ENCODE measurements around the gene RERE.

The RERE gene

GRCh38 chr1:8373125-8373524 is 444.3 kb downstream of the RERE start:
- Histone ChIP-seq H4K8ac (ENCODE audit: low read depth, low read length) (no peak overlapping the region), H3K79me1 (ENCODE audit: low read depth, low read length) (peaks cover 5% of the 10 kb centered on the region), H2AFZ (ENCODE audit: low read length) (no peak overlapping the region), H3K4me2 (ENCODE audit: insufficient read depth, low read length, poor library complexity, severe bottlenecking) (no peak overlapping the region), H3K4ac (ENCODE audit: low read length) (no peak overlapping the region), H3K23ac (ENCODE audit: low read depth, low read length, poor library complexity) (no peak overlapping the region), H4K91ac (ENCODE audit: low read depth, low read length, poor library complexity) (no peak overlapping the region), H3K27me3 (ENCODE audit: control insufficient read depth in 3 of 3, insufficient read depth in 3 of 3, low read depth in 1 of 3, low read length in 3 of 3) (no peaks in the 10 kb centered on the region), H3K36me3 (replicated peaks in 1 of 2; ENCODE audit: control insufficient read depth in 2 of 2, insufficient read depth in 2 of 2, low read length in 2 of 2) (peaks cover 0 to 33% of the 10 kb centered on the region in 2 donors), H2BK15ac (ENCODE audit: low read length) (no peak overlapping the region), H3K4me1 (ENCODE audit: control insufficient read depth in 2 of 2, insufficient read depth in 1 of 2, low read depth in 1 of 2, low read length in 2 of 2) (peaks cover 39 to 44% of the 10 kb centered on the region in 2 donors), H3K9me3 (replicated peaks in 1 of 2; ENCODE audit: control insufficient read depth in 2 of 2, insufficient read depth in 1 of 2, low read depth in 1 of 2, low read length in 2 of 2) (no peaks in the 10 kb centered on the region), H3K14ac (ENCODE audit: low read length) (no peak overlapping the region), H2BK5ac (ENCODE audit: low read length) (no peak overlapping the region), H2BK120ac (ENCODE audit: low read depth, low read length) (no peak overlapping the region), H3K9ac (ENCODE audit: low read depth, low read length, poor library complexity) (no peak overlapping the region), H3K4me3 (ENCODE audit: low read length in 2 of 2) (no peak overlapping the region), H2BK12ac (ENCODE audit: low read length) (no peak overlapping the region), H3K18ac (ENCODE audit: low read length) (no peak overlapping the region), H3K27ac (replicated peaks; ENCODE audit: low read length) (peak overlapping the region; percentile 57), H2AK5ac (ENCODE audit: low read depth, low read length) (no peak overlapping the region)
- no CpG with 5 or more reads among the region's 3 CpGs for WGBS, 2 donors (ENCODE audit: extremely low coverage in 2 of 2, insufficient read length in 2 of 2, insufficient replicate concordance in 1 of 2)
- DNase-seq (ENCODE audit: low spot score) = no peak

DNA sequence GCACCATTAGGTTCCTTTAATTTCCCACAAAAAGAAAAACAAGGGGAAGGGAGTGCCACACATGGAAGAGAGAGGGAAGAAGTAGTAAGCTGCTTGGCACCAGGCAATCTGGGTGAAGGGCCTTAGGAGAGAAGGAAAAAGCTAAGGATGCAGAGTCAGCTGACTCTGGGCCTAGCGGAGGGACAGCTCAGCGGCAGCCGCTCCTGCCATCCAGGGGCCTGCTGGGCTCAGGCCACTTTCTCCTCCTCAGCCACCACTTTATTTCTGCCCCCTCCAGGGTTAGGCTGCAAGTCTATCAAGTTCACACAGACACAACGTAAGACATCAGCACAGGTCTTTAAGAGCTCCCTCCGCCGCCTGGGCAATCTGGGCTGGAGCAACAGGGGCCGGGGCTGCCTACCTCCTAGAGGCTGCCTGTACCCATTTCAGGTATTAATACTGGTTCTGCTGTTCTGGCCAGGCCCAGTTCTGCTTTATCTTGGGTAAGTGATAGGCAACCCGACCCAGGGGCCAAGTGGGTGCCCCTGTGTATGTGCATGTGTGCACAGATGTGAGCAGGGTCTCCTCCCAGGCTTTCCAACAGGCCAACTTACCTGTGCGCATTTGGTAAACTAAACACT is 446.0 kb downstream of the RERE start:
- H3K4me2 ChIP-seq (ENCODE audit: insufficient read depth, low read length, poor library complexity, severe bottlenecking) = no peak overlapping the region
- H3K9me3 ChIP-seq (replicated peaks in 1 of 2; ENCODE audit: control insufficient read depth in 2 of 2, insufficient read depth in 1 of 2, low read depth in 1 of 2, low read length in 2 of 2) = peaks cover under 1 to 2% of the 10 kb centered on the region in 2 donors
- no peak overlapping the region for H2AFZ ChIP-seq (ENCODE audit: low read length)
- H3K18ac ChIP-seq (ENCODE audit: low read length) = no peak overlapping the region
- H3K79me1 ChIP-seq (ENCODE audit: low read depth, low read length) = peaks cover 5% of the 10 kb centered on the region
- no peak overlapping the region for H4K91ac ChIP-seq (ENCODE audit: low read depth, low read length, poor library complexity)
- H3K4me1 ChIP-seq (ENCODE audit: control insufficient read depth in 2 of 2, insufficient read depth in 1 of 2, low read depth in 1 of 2, low read length in 2 of 2) = peaks cover 47 to 55% of the 10 kb centered on the region in 2 donors
- peaks cover 2 to 36% of the 10 kb centered on the region in 2 donors for H3K36me3 ChIP-seq (replicated peaks in 1 of 2; ENCODE audit: control insufficient read depth in 2 of 2, insufficient read depth in 2 of 2, low read length in 2 of 2)
- H2BK5ac ChIP-seq (ENCODE audit: low read length) = no peak overlapping the region
- no peak for DNase-seq (ENCODE audit: low spot score)
- H2BK15ac ChIP-seq (ENCODE audit: low read length) = no peak overlapping the region
- H4K8ac ChIP-seq (ENCODE audit: low read depth, low read length) = no peak overlapping the region
- no peak overlapping the region for H2BK120ac ChIP-seq (ENCODE audit: low read depth, low read length)
- no CpG with 5 or more reads among the region's 9 CpGs for WGBS, 2 donors (ENCODE audit: extremely low coverage in 2 of 2, insufficient read length in 2 of 2, insufficient replicate concordance in 1 of 2)
- no peak overlapping the region for H3K9ac ChIP-seq (ENCODE audit: low read depth, low read length, poor library complexity)
- H3K23ac ChIP-seq (ENCODE audit: low read depth, low read length, poor library complexity) = no peak overlapping the region
- no peak overlapping the region for H3K4me3 ChIP-seq (ENCODE audit: low read length in 2 of 2)
- no peaks in the 10 kb centered on the region for H3K27me3 ChIP-seq (ENCODE audit: control insufficient read depth in 3 of 3, insufficient read depth in 3 of 3, low read depth in 1 of 3, low read length in 3 of 3)
- no peak overlapping the region for H3K27ac ChIP-seq (replicated peaks; ENCODE audit: low read length)
- no peak overlapping the region for H3K14ac ChIP-seq (ENCODE audit: low read length)
- no peak overlapping the region for H3K4ac ChIP-seq (ENCODE audit: low read length)
- H2BK12ac ChIP-seq (ENCODE audit: low read length) = no peak overlapping the region
- no peak overlapping the region for H2AK5ac ChIP-seq (ENCODE audit: low read depth, low read length)

DNA sequence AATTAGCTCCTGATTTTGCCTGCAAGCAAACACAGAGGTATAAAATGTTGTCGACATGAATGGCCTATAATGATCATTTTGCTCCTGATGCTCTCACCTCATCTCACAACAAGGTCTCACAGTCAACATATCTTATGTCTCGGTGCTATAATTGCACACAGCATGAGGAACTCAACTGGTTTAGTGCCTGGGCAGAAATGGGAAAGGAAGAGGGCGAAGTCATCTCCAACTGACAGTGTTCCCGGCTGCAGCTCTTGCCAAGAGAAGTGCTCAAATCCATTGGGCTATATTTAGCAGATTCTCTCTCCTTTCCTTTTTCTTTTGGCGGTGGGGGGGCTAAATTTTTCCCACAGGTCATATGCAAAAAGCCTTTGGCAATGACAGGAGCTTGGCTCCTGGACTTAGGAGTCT is 446.5 kb downstream of the RERE start:
- no peak overlapping the region for H3K9ac ChIP-seq (ENCODE audit: low read depth, low read length, poor library complexity)
- no peak overlapping the region for H2BK5ac ChIP-seq (ENCODE audit: low read length)
- no peak overlapping the region for H3K14ac ChIP-seq (ENCODE audit: low read length)
- H3K23ac ChIP-seq (ENCODE audit: low read depth, low read length, poor library complexity) = no peak overlapping the region
- peaks cover 2 to 3% of the 10 kb centered on the region in 2 donors for H3K9me3 ChIP-seq (replicated peaks in 1 of 2; ENCODE audit: control insufficient read depth in 2 of 2, insufficient read depth in 1 of 2, low read depth in 1 of 2, low read length in 2 of 2)
- H2AFZ ChIP-seq (ENCODE audit: low read length) = no peak overlapping the region
- peaks cover 7% of the 10 kb centered on the region for H3K79me1 ChIP-seq (ENCODE audit: low read depth, low read length)
- H3K27ac ChIP-seq (replicated peaks; ENCODE audit: low read length) = no peak overlapping the region
- no peak overlapping the region for H2BK120ac ChIP-seq (ENCODE audit: low read depth, low read length)
- no peaks in the 10 kb centered on the region for H3K27me3 ChIP-seq (ENCODE audit: control insufficient read depth in 3 of 3, insufficient read depth in 3 of 3, low read depth in 1 of 3, low read length in 3 of 3)
- H3K4ac ChIP-seq (ENCODE audit: low read length) = no peak overlapping the region
- H4K91ac ChIP-seq (ENCODE audit: low read depth, low read length, poor library complexity) = no peak overlapping the region
- no peak for DNase-seq (ENCODE audit: low spot score)
- no peak overlapping the region for H3K4me2 ChIP-seq (ENCODE audit: insufficient read depth, low read length, poor library complexity, severe bottlenecking)
- peaks cover 47 to 55% of the 10 kb centered on the region in 2 donors for H3K4me1 ChIP-seq (ENCODE audit: control insufficient read depth in 2 of 2, insufficient read depth in 1 of 2, low read depth in 1 of 2, low read length in 2 of 2)
- H3K36me3 ChIP-seq (replicated peaks in 1 of 2; ENCODE audit: control insufficient read depth in 2 of 2, insufficient read depth in 2 of 2, low read length in 2 of 2) = peaks cover 5 to 42% of the 10 kb centered on the region in 2 donors
- no CpG with 5 or more reads among the region's 5 CpGs for WGBS, 2 donors (ENCODE audit: extremely low coverage in 2 of 2, insufficient read length in 2 of 2, insufficient replicate concordance in 1 of 2)
- H3K18ac ChIP-seq (ENCODE audit: low read length) = no peak overlapping the region
- no peak overlapping the region for H2BK12ac ChIP-seq (ENCODE audit: low read length)
- no peak overlapping the region for H2AK5ac ChIP-seq (ENCODE audit: low read depth, low read length)
- H4K8ac ChIP-seq (ENCODE audit: low read depth, low read length) = no peak overlapping the region
- H2BK15ac ChIP-seq (ENCODE audit: low read length) = no peak overlapping the region
- no peak overlapping the region for H3K4me3 ChIP-seq (ENCODE audit: low read length in 2 of 2)

GRCh38 chr1:8370046-8370881 is 447.2 kb downstream of the RERE start:
- no peak overlapping the region for H3K9ac ChIP-seq (ENCODE audit: low read depth, low read length, poor library complexity)

More at GRCh38 chr1:8370046-8370881, 447.2 kb downstream of the RERE start:
- Histone ChIP-seq H2AFZ (ENCODE audit: low read length) (no peak overlapping the region), H3K14ac (ENCODE audit: low read length) (no peak overlapping the region), H3K27ac (replicated peaks; ENCODE audit: low read length) (no peak overlapping the region), H4K91ac (ENCODE audit: low read depth, low read length, poor library complexity) (no peak overlapping the region), H3K4me3 (ENCODE audit: low read length in 2 of 2) (no peak overlapping the region), H3K4ac (ENCODE audit: low read length) (no peak overlapping the region), H3K18ac (ENCODE audit: low read length) (no peak overlapping the region), H3K36me3 (replicated peaks in 1 of 2; ENCODE audit: control insufficient read depth in 2 of 2, insufficient read depth in 2 of 2, low read length in 2 of 2) (peaks cover 5 to 48% of the 10 kb centered on the region in 2 donors), H2BK12ac (ENCODE audit: low read length) (no peak overlapping the region), H3K79me1 (ENCODE audit: low read depth, low read length) (peaks cover 8% of the 10 kb centered on the region), H2AK5ac (ENCODE audit: low read depth, low read length) (no peak overlapping the region), H3K27me3 (ENCODE audit: control insufficient read depth in 3 of 3, insufficient read depth in 3 of 3, low read depth in 1 of 3, low read length in 3 of 3) (no peaks in the 10 kb centered on the region), H3K23ac (ENCODE audit: low read depth, low read length, poor library complexity) (no peak overlapping the region), H3K4me2 (ENCODE audit: insufficient read depth, low read length, poor library complexity, severe bottlenecking) (no peak overlapping the region), H2BK15ac (ENCODE audit: low read length) (no peak overlapping the region), H4K8ac (ENCODE audit: low read depth, low read length) (no peak overlapping the region), H2BK5ac (ENCODE audit: low read length) (no peak overlapping the region), H2BK120ac (ENCODE audit: low read depth, low read length) (no peak overlapping the region), H3K4me1 (ENCODE audit: control insufficient read depth in 2 of 2, insufficient read depth in 1 of 2, low read depth in 1 of 2, low read length in 2 of 2) (peaks cover 47 to 55% of the 10 kb centered on the region in 2 donors), H3K9me3 (replicated peaks in 1 of 2; ENCODE audit: control insufficient read depth in 2 of 2, insufficient read depth in 1 of 2, low read depth in 1 of 2, low read length in 2 of 2) (peaks cover 2 to 3% of the 10 kb centered on the region in 2 donors)
- DNase-seq (ENCODE audit: low spot score) = no peak
- no CpG with 5 or more reads among the region's 14 CpGs for WGBS, 2 donors (ENCODE audit: extremely low coverage in 2 of 2, insufficient read length in 2 of 2, insufficient replicate concordance in 1 of 2)

Measured in neuronal stem cell (in vitro differentiated cells).